Spleen (tissue), 7 donors: ENCODE results near the gene B3GALT2.

Experiments used
- CTCF ChIP-seq, 11 experiments: fragments of 200-600 bp in 7 of 11; fragments of 450-650 bp in 4 of 11; sonication (generic) in 4 of 11; IDR thresholded peaks in 8 of 11; conservative IDR thresholded peaks in 3 of 11; 1 replicate in 7 of 11; 2 replicates in 4 of 11; pipeline versions ENCODE4 v1.4.0 to v1.8.0; 2016 to 2021; ENCODE audit warnings: antibody characterized with exemption in 11 of 11, inconsistent platforms in 4 of 11, mild to moderate bottlenecking in 1 of 11
- POLR2A ChIP-seq, 3 donors: fragments of 450-650 bp; IDR thresholded peaks; one replicate each; pipeline ENCODE4 v1.5.1; 2017; ENCODE audit warnings: antibody characterized with exemption in 3 of 3, mild to moderate bottlenecking in 1 of 3
- donor health status: DM: no; HTN: no; CAD: no; lungs with moderate emphysema.
- donor health status: DM: no; HTN: no; CAD: no.
- donor health status: DM: no; HTN: no; CAD: no.

- TF ChIP-seq CTCF (IDR thresholded peaks at IDR 0.05 in 8 of 11, conservative IDR thresholded peaks at IDR 0.05 in 3 of 11), result no peak
- TF ChIP-seq POLR2A (IDR thresholded peaks at IDR 0.05), result no peak
Measured at GRCh38 chr1:193179094-193179493, 7.3 kb downstream of the B3GALT2 start.
